HG02943 (cell line): ENCODE data around the gene AOC2.

Experiments
- ATAC-seq: cut with Tn5 transposase; IDR thresholded peaks from one replicate; pipeline ENCODE4 v1.9.1; 2021; ENCODE audit warnings: mild to moderate bottlenecking, low read depth, moderate library complexity; ENCODE audit not compliant: unreplicated experiment

AOC2 gene

GRCh38 chr17:42844271-42844670 lies at the start of gene AOC2:
Gene AOC2 (plus strand): TSS chr17:42844580. CDS start chr17:42844627, 47 bp downstream.
- no peak for ATAC-seq

GRCh38 chr17:42795061-42795460 lies 49.3 kb upstream of the AOC2 start:
- no peak for ATAC-seq

GRCh38 chr17:42795465-42795864 lies 48.9 kb upstream of the AOC2 start:
- ATAC-seq, result no peak

GRCh38 chr17:42796066-42796758 lies 48.2 kb upstream of the AOC2 start:
- no peak for ATAC-seq

GRCh38 chr17:42797067-42798007 lies 47.0 kb upstream of the AOC2 start:
- ATAC-seq, result no peak

GRCh38 chr17:42798011-42798382 lies 46.4 kb upstream of the AOC2 start:
- no peak for ATAC-seq

- no peak for ATAC-seq
These were observed 45.7 kb upstream of the AOC2 start, which contains the start of the genes CNTD1 and COA3 for GRCh38 chr17:42798383-42799380. Gene CNTD1 (plus strand): TSS chr17:42798861. CDS start chr17:42799068, 207 bp downstream. Gene COA3 (minus strand): TSS chr17:42798704. CDS start chr17:42798681, 23 bp downstream.

GRCh38 chr17:42803074-42803883 lies 41.1 kb upstream of the AOC2 start:
- ATAC-seq, result no peak

GRCh38 chr17:42804918-42805367 lies 39.4 kb upstream of the AOC2 start:
- ATAC-seq, result no peak

- ATAC-seq, result no peak
These were observed 38.1 kb upstream of the AOC2 start for GRCh38 chr17:42806249-42806648.

- ATAC-seq, result no peak
These were observed 35.1 kb upstream of the AOC2 start for GRCh38 chr17:42809250-42809649.

GRCh38 chr17:42814633-42815399 lies 29.6 kb upstream of the AOC2 start:
- ATAC-seq, result no peak

- ATAC-seq, result no peak
These were observed 26.5 kb upstream of the AOC2 start for GRCh38 chr17:42817866-42818265.

GRCh38 chr17:42818379-42818778 lies 26.0 kb upstream of the AOC2 start:
- ATAC-seq, result no peak

GRCh38 chr17:42819939-42820535 lies 24.3 kb upstream of the AOC2 start:
- no peak for ATAC-seq

- no peak for ATAC-seq
These were observed 23.2 kb upstream of the AOC2 start for GRCh38 chr17:42821176-42821575.

GRCh38 chr17:42827472-42827871 lies 16.9 kb upstream of the AOC2 start:
- no peak for ATAC-seq

GRCh38 chr17:42830971-42831370 lies 13.4 kb upstream of the AOC2 start:
- ATAC-seq, result no peak
